ENCODE data around the gene ZC3HAV1L. TPM values are rescaled to one million over a fixed set of nuclear protein-coding genes. Genes with fewer than 3 reads are reported as not detected.

Gene ZC3HAV1L, protein sequence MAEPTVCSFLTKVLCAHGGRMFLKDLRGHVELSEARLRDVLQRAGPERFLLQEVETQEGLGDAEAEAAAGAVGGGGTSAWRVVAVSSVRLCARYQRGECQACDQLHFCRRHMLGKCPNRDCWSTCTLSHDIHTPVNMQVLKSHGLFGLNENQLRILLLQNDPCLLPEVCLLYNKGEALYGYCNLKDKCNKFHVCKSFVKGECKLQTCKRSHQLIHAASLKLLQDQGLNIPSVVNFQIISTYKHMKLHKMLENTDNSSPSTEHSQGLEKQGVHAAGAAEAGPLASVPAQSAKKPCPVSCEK
- total RNA-seq (2016; rRNA removed; fragmentation: Illumina TruSeq; extraction: Trizol) = 8.4 and 11.5 TPM in 2 replicates
- total RNA-seq (2016; cell fraction: cytosol; rRNA removed; fragmentation: Illumina TruSeq; extraction: Trizol; ENCODE audit: low read depth) = 0.61 and 0.79 TPM in 2 replicates
- total RNA-seq (2016; cell fraction: insoluble cytoplasmic fraction; rRNA removed; fragmentation: Illumina TruSeq; extraction: Trizol) = 9.5 and 10.9 TPM in 2 replicates
- total RNA-seq (2016; cell fraction: membrane; rRNA removed; fragmentation: Illumina TruSeq; extraction: Trizol) = 3.9 and 4.7 TPM in 2 replicates
- 6.5 and 8.2 TPM in 2 replicates for total RNA-seq (2016; cell fraction: nucleus; rRNA removed; fragmentation: Illumina TruSeq; extraction: Trizol)
- polyA plus RNA-seq (2011; rRNA removed) = 10.5 and 11.1 TPM in 2 replicates
- 9.0 and 9.4 TPM in 2 replicates for polyA plus RNA-seq (2011; cell fraction: cytosol; rRNA removed)
- polyA plus RNA-seq (2011; cell fraction: nucleus; rRNA removed) = 12.6 and 15.0 TPM in 2 replicates
- 3.6 and 4.2 TPM in 2 replicates for polyA plus RNA-seq (2012)
- polyA plus RNA-seq (2016; cell fraction: cytosol; fragmentation: Illumina TruSeq; extraction: Trizol; ENCODE audit: low read depth) = 0.07 TPM in 1 of 2 replicates, not detected in the other
- polyA plus RNA-seq (2016; cell fraction: insoluble cytoplasmic fraction; fragmentation: Illumina TruSeq; extraction: Trizol; ENCODE audit: low read depth) = 4.0 and 4.1 TPM in 2 replicates
- polyA plus RNA-seq (2016; cell fraction: membrane; fragmentation: Illumina TruSeq; extraction: Trizol; ENCODE audit: low read depth) = 0.38 TPM in 1 of 2 replicates, not detected in the other
- 4.1 and 4.5 TPM in 2 replicates for polyA plus RNA-seq (2016; cell fraction: nucleus; fragmentation: Illumina TruSeq; extraction: Trizol; ENCODE audit: insufficient read depth, low read depth)
- 6.5 and 23.7 TPM in 2 replicates for polyA minus RNA-seq (2011; rRNA and poly(A)+ RNA removed; ENCODE audit: low replicate concordance)
- polyA minus RNA-seq (2011; cell fraction: cytosol; rRNA and poly(A)+ RNA removed) = 24.9 and 27.7 TPM in 2 replicates
- 11.1 and 12.1 TPM in 2 replicates for polyA minus RNA-seq (2011; cell fraction: nucleus; rRNA and poly(A)+ RNA removed)
- percentile 80 among the genes with signal in this experiment for Bru-seq, nascent RNA
- BruChase-seq, experiment 1, labeled RNA remaining after a 6-hour chase = percentile 83 among the genes with signal in this experiment
- percentile 82 among the genes with signal in this experiment for BruChase-seq, experiment 2, labeled RNA remaining after a 2-hour chase
- long read RNA-seq, experiment 1, partial matches to known transcripts = 1 of 3 reads
- long read RNA-seq, experiment 1, other reads (novel, unspliced or antisense) = 2 of 3 reads
- long read RNA-seq, experiment 2 = 0 reads

DNA sequence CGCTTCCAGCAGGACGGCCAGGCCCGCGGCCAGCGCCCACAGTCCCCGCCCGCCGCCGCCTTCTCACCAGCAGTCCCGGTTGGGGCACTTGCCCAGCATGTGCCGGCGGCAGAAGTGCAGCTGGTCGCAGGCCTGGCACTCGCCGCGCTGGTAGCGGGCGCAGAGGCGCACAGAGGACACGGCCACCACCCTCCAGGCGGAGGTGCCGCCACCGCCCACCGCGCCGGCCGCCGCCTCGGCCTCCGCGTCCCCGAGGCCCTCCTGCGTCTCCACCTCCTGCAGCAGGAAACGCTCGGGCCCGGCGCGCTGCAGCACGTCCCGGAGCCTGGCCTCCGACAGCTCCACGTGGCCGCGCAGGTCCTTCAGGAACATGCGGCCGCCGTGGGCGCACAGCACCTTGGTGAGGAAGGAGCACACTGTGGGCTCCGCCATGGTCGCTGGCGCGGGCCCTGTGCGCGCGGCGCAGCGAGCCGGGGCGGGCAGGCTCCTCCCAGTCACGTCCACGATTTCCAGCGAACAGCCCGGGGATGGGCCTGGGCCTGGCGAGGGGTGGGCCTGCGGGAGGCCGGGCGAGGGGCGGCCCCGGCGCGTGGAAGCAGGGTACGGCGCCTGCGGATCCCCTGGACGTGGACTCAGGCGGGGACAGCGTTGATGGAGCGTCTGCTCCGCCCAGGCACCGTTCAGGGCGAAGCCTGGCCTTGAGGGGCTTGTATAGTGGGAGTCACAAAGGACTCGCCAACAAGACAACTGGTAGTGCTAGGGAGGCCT, at the start of gene ZC3HAV1L:
Gene ZC3HAV1L, minus strand, starts transcription at position 457 of the 768 bp plus-strand sequence. Its CDS starts 25 bp downstream, at position 432.
- DNase-seq (ENCODE audit: low spot score) = peak; percentile 31
- H4K20me1 ChIP-seq (ENCODE audit: insufficient read depth, low read length) = peaks cover 4% of the 10 kb centered on the region; the same call in 1 of the 2 replicates
- ChIA-PET POLR2A (interaction anchor here (1.2 kb wide), 1 partner anchor 39 kb away, joined by 3 read pairs; no protein-coding TSS in a partner anchor), CTCF (ENCODE audit: low intra/inter-chr PET ratio, low total read pairs) (no interaction called here)
- intact Hi-C loops (cut with micrococcal nuclease; ENCODE audit: unreplicated experiment) (no loop called here), in situ Hi-C loops (cut with HindIII; ENCODE audit: extremely low pct_ligation_motif_present, low pct_unique_long_range_greater_than_20kb) (no loop called here)
- H3K4me3 ChIP-seq (replicated peaks in 1 of 3; ENCODE audit: insufficient read depth in 1 of 3, low read depth in 2 of 3, low read length in 3 of 3) = peak within 1 kb of the TSS; percentile 51 to 79 (median 72)
- H2AFZ ChIP-seq (ENCODE audit: low read length) = no peak within 1 kb of the TSS
- peaks cover 41% of the 10 kb centered on the region for H3K4me1 ChIP-seq (ENCODE audit: insufficient read depth, low read length)
- peak within 1 kb of the TSS; percentile 59 for H3K4me2 ChIP-seq (ENCODE audit: low read depth, low read length)
- H3K36me3 ChIP-seq (replicated peaks in 1 of 2; ENCODE audit: control insufficient read depth in 1 of 2, insufficient read depth in 2 of 2, low read length in 2 of 2) = peaks cover 0 to 2% of the 10 kb centered on the region in 2 experiments; a peak in 1 of 5 replicates
- no peaks in the 10 kb centered on the region for H3K27me3 ChIP-seq (ENCODE audit: control insufficient read depth in 1 of 2, insufficient read depth in 2 of 2, low read length in 2 of 2)
- H3K79me2 ChIP-seq (ENCODE audit: insufficient read depth, low read length) = peaks cover 10% of the 10 kb centered on the region
- WGBS (ENCODE audit: low lambda C conversion rate) = 62% methylated on average over 28 of the region's 82 CpGs
- no peaks in the 10 kb centered on the region for H3K9me3 ChIP-seq (ENCODE audit: low read length)
- ATAC-seq = peak; percentile 91
- FAIRE-seq = no peak
- peak within 1 kb of the TSS; percentile 62 for H3K27ac ChIP-seq (ENCODE audit: extremely low read length, insufficient read depth, low read length)
- H3K9ac ChIP-seq (ENCODE audit: insufficient read depth, low read depth, low read length) = peak within 1 kb of the TSS; percentile 74
- no TSS peak for BruUV-seq (replicated peaks)
- 0 out of 2 replicates have a peak, but pooled peaks have one; percentile 54 for TF ChIP-seq KLF6 (CRISPR knock-in tag; IDR thresholded peaks at IDR 0.05)
- TF ChIP-seq ZNF713 (CRISPR knock-in tag; IDR thresholded peaks at IDR 0.05) = 0 out of 2 replicates have a peak, but pooled peaks have one; percentile 52
- TF ChIP-seq ZBTB4 (CRISPR knock-in tag; IDR thresholded peaks at IDR 0.05; ENCODE audit: borderline replicate concordance) = no peak
- TF ChIP-seq REST (IDR thresholded peaks at IDR 0.05; ENCODE audit: borderline replicate concordance in 1 of 2, low read depth in 1 of 2, low read length in 2 of 2) = no peak
- no peak; the same call in 1 of the 2 replicates for TF ChIP-seq ZSCAN20 (CRISPR knock-in tag; IDR thresholded peaks at IDR 0.05; ENCODE audit: borderline replicate concordance)

Measured in HepG2 (cell line).